H7 (cell line): ENCODE measurements around the gene OXNAD1. TPM values are rescaled to one million over a fixed set of nuclear protein-coding genes. Genes with fewer than 3 reads are reported as not detected.

ENCODE experiments used
- DNase-seq: peaks from one replicate; pipeline ENCODE4 v3.0.0; 2012
- H3K27me3 ChIP-seq: 2 replicates; pipeline ENCODE4 v1.6.0; 2011; ENCODE audit warnings: mild to moderate bottlenecking, low read length; ENCODE audit not compliant: control insufficient read depth, insufficient read depth
- H3K36me3 ChIP-seq: replicated peaks from 2 replicates; pipeline ENCODE4 v1.5.1; 2011; ENCODE audit warnings: low read length; ENCODE audit not compliant: control insufficient read depth, insufficient read depth
- H3K4me3 ChIP-seq: 2 replicates; pipeline ENCODE4 v1.5.1; 2011; ENCODE audit warnings: low read depth, mild to moderate bottlenecking, control low read depth, low read length, moderate library complexity; ENCODE audit not compliant: insufficient read depth
- total RNA-seq: library from RNA; depleted of rRNA; stranded (reverse); fragments of >200 nt; shearing (Covaris generic); gene quantifications from 2 replicates; pipeline ENCODE4 v1.2.3, GENCODE V29; 2014

The OXNAD1 gene
- total RNA-seq, 1 experiment from 2014 or later, result 29.0 TPM

DNA sequence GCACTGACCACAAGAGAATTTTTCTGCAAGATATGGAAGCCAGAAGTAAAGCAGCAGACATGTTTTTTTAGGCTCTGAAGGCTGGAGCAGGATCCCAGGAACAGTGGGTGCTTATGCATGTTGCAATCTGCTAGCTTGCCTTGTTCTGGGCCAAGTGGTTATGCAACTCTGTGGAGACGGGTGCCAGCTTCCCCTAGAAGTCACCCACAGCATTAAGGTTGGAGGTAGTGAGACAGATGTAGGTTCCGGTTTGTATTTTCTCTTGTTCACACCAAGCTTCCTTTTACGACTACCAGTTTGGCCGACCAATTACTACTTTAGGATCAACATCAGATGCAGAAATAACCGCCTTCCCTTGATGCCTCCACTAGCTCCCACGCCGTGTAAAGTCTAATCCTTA, 11.4 kb upstream of the OXNAD1 start:
- H3K4me3 ChIP-seq, result no peak overlapping the region
- no peak for DNase-seq
- no peaks in the 10 kb centered on the region for H3K36me3 ChIP-seq
- H3K27me3 ChIP-seq, result no peaks in the 10 kb centered on the region

DNA sequence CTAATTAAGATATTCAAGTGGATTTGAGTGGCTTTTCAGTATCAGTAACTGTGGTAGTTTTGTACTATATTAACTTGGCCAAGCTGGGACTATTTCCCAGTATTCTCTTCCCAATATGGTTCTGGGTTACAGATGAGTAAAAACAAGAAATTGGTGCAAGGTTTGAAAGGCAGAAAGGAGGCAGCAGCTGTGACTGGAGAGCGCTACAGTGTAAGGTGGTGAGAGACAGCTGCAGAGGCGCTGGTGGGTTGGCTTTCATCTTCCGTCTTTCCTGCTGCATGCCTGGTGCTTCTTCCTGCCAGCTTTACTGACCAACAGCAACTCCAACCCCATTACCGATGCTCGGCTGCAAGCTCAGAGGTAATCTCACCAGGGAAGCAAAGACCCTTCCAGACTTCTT, 10.1 kb upstream of the OXNAD1 start:
- no peak for DNase-seq
- H3K36me3 ChIP-seq, result peaks cover 3% of the 10 kb centered on the region
- no peak overlapping the region for H3K4me3 ChIP-seq
- H3K27me3 ChIP-seq, result no peaks in the 10 kb centered on the region

DNA sequence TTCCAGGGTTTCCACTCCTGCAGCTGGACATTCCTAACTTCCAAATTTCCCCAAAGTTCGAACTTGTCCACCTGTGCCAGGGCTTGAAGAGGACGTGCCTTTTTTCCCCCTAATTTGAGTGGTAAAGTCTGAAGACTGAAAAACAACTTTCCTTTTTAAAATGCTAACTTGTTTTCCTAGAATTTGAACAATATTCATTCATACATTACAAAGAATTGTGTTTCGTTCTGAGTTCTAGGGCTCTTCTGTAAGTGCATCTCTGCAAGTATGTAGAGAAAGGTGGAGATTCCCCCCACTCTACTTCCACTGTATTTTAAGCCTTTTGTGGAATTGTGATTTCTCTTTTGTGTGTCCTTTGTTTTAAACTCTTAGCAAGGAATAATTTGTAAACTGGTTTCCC, 9.7 kb upstream of the OXNAD1 start:
- no peak for DNase-seq
- H3K27me3 ChIP-seq, result no peaks in the 10 kb centered on the region
- no peak overlapping the region for H3K4me3 ChIP-seq
- H3K36me3 ChIP-seq, result peaks cover 4% of the 10 kb centered on the region

DNA sequence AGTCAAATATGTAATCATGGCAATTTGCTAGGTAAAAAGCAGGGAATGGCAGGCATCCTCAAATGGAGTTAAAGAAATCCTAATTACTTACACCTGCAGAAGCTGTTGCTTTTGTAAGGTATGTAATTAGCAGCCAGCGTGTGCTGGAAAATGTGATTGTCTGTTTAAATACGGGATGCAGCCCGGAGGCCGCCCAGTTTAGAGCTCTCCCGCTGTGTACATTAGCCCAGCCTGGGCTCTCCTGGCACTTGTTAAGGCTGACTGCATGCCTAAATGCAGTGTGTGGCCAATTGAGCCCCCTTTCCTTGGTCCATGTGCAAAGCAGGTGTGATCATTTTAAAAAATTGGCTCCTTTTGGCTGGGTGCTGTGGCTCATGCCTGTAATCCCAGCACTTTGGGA, 9.3 kb upstream of the OXNAD1 start:
- H3K27me3 ChIP-seq, result no peaks in the 10 kb centered on the region
- no peak for DNase-seq
- no peak overlapping the region for H3K4me3 ChIP-seq
- peaks cover 4% of the 10 kb centered on the region for H3K36me3 ChIP-seq

DNA sequence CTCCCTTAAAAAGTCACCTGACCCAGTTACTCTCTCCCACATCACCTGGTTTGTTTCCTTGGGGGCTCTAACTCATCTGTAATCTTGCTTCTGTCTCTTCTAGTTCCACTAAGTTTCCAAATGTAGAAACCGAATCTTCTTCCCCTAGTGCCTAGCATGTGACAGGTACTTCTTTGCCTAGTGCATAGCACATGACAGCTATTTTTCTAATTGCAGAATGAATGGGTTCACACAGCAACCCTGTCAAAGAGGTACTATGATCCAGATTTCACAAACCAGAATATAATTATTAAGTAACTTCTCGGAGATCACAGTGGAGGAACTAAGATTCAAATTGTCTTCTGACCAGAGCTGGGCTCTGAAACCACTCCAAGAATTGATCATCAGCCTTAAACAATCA, 7.7 kb upstream of the OXNAD1 start:
- no peak for DNase-seq
- H3K4me3 ChIP-seq, result no peak overlapping the region
- no peaks in the 10 kb centered on the region for H3K27me3 ChIP-seq
- H3K36me3 ChIP-seq, result peaks cover 4% of the 10 kb centered on the region

DNA sequence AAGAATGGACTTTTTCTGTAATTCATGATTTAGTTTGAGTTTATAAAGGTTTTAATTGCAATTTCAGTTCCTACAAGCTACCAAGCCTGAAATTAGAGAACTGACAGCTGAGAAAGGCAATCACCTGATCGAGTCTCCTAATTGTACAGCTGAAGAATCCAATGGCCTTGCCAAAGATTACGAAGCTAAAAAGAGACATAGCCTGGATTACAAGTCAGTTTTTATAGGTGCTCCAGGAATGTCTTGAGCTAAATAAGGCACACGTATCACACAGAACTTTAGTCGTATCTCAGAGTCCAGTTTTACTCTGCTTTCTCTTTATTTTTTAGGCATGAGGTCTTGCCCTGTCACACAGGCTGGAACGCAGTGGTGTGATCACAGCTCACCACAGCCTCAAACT, 6.8 kb upstream of the OXNAD1 start:
- H3K4me3 ChIP-seq, result no peak overlapping the region
- DNase-seq, result no peak
- no peaks in the 10 kb centered on the region for H3K27me3 ChIP-seq
- peaks cover 4% of the 10 kb centered on the region for H3K36me3 ChIP-seq

DNA sequence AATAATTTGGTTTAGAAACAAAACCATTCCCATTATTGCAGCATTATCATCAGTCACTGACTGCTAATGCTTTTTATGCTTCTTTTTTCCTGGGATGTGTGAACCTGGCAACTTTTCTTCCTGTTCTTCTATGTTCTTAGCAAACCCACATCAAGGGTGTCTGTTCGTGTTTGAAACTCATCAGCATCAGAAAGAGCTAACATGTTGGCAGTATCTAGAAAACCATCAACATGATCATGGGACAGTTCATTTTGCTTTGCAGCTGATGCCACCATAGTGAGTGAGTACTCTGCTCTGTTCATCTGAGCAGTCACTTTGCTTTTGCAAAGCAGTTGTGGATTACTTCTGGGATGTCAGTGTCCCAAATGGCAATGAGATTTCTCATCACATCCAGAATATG, 6.1 kb upstream of the OXNAD1 start:
- H3K36me3 ChIP-seq, result peaks cover 4% of the 10 kb centered on the region
- no peak overlapping the region for H3K4me3 ChIP-seq
- no peak for DNase-seq
- H3K27me3 ChIP-seq, result no peaks in the 10 kb centered on the region

DNA sequence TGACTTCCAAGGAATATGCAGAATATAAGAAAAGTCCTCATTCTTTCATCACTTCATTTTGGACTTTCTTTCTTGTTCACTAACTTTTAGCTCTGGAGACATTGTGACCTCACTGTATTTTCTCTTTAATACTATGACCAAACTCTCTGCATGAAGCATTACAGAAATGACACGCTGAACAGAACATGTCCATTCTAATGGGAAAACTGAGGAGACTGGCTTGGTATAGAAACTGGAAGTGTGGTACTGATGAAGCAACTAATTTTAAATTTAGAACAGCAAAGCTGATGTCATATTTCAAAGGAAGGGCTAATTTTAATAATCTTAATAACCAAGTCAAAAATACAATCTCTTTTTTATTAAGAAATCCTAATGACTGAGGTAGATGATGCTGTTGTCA, 5.0 kb upstream of the OXNAD1 start:
- Histone ChIP-seq H3K36me3 (peaks cover 4% of the 10 kb centered on the region), H3K27me3 (no peaks in the 10 kb centered on the region), H3K4me3 (no peak overlapping the region)
- DNase-seq, result no peak

DNA sequence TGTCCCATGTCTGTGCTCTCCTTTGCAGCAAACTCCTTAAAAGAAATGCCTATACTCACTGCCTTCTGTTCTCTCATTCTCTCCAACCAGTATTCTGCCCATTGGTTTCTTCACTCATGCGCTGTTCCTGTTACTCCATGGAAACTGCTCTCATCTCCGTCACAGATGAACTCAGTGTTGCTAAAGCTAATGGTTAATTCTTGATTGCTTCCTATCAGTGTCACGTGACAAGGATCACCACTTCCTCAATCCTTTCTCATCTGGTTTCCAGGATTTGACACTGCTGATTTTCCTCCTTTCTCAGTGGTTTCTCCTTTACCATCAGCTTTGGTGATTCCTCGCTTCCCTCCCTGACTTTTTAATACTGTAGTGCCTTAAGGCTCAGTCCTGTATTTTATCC, 2.8 kb upstream of the OXNAD1 start:
- Histone ChIP-seq H3K36me3 (peaks cover 4% of the 10 kb centered on the region), H3K27me3 (no peaks in the 10 kb centered on the region), H3K4me3 (no peak overlapping the region)
- DNase-seq, result no peak

DNA sequence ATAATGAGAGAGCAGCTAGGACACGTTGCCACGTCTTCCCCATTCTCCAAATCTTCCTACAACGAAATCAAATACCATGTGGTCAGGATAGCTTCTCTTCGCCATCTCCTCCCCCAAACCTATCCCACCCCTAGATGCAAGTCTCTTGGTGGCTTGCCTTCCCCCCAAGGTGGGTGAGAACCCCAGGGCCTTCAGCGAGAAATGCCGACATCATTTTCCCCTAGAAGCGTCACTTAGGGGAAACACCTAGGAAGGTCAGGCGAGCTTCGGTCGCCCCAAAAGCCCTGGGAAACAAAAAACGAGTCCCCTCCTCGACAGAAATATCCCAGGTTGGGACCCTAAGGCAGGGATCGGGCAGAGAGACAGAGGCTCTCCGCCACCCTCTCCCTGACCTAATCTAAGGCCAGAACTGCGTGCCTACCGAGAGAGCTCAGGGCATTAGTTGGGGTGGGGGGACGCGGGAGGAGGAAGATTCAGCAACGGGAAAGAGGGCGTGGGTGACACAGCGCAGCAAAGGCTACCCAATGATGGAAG, 771 bp upstream of the OXNAD1 start:
- H3K4me3 ChIP-seq, result peak overlapping the region; percentile 73
- DNase-seq, result no peak
- no peaks in the 10 kb centered on the region for H3K27me3 ChIP-seq
- peaks cover 4% of the 10 kb centered on the region for H3K36me3 ChIP-seq

DNA sequence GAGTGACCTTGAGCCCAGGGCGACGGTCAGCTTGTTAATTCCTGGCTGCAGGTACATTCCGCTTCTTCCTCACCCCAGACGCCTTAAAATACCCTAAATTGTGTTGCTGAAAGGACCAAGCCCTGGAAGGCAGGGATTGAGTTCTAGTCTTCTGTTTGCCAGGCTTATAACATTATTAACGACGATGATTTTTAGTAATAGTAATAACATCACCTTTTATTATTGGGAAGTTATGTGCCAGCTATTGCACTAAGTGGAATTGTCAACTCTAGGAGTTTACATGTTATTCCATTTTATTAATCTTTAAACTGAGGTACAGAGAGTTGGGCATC, 409 bp downstream of the OXNAD1 start:
- DNase-seq, result no peak
- H3K27me3 ChIP-seq, result no peaks in the 10 kb centered on the region
- no peaks in the 10 kb centered on the region for H3K36me3 ChIP-seq
- peak overlapping the region; percentile 86 for H3K4me3 ChIP-seq

DNA sequence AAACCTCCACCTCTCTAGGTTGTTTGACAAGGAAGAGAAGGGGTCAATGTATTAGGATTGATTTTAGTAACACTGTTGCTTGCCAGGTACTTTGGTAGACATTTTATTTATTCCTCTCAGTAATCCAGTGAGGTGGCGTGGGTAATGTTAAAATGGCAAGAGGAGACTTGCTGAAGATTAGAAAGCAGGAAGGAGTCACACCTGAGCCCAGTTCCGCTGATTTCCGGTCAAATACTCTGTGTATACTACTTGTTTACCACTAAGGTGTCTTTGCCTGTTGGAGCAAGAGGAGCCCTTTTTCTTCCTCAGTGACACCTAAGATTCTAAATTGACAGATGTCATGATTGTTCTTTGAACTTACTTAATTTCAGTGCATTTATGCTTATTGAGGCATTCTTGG, 1.7 kb downstream of the OXNAD1 start:
- no peaks in the 10 kb centered on the region for H3K27me3 ChIP-seq
- no peak overlapping the region for H3K4me3 ChIP-seq
- no peaks in the 10 kb centered on the region; the same call in 1 of the 2 replicates for H3K36me3 ChIP-seq
- DNase-seq, result no peak

DNA sequence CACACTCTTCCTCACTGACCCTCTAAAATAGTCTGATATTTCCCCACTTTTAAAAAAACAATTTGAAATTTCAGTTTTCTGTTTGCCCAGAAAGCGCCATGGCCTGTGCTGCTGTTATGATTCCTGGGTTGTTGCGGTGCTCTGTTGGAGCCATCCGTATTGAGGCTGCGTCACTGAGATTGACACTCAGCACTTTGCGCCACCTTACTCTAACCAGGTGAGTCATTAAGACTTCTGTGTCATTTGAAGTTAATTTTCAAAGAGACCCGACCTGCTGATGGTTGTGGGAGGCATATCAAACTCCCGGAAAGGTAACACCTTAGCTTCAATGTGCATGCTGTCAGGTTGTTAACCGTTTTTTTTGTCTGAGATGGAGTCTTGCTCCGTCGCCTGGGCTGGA, 5.8 kb downstream of the OXNAD1 start:
- Histone ChIP-seq H3K27me3 (no peaks in the 10 kb centered on the region), H3K36me3 (peaks cover 2% of the 10 kb centered on the region), H3K4me3 (no peak overlapping the region)
- no peak for DNase-seq

DNA sequence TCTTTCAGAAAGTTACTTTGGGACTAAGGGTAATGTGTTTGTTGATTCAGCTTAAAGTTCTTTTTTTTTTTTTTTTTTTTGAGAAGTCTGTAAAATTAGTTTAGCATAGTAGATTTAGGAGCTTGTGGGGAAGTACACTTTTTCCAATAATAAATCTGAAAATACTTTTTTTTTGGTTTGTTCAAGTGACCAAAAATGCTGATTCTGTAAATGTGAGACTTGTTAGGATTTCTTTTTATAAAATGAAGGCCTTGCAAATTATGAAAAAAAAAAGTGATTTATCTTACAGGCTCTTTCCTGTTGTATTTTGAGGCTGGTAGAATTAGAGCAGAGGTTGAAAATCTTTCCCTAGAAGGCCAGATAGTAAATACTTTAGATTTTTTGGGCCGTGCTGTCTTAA, 7.6 kb downstream of the OXNAD1 start:
- H3K36me3 ChIP-seq, result peaks cover 5% of the 10 kb centered on the region
- no peak overlapping the region for H3K4me3 ChIP-seq
- no peak for DNase-seq
- H3K27me3 ChIP-seq, result no peaks in the 10 kb centered on the region

DNA sequence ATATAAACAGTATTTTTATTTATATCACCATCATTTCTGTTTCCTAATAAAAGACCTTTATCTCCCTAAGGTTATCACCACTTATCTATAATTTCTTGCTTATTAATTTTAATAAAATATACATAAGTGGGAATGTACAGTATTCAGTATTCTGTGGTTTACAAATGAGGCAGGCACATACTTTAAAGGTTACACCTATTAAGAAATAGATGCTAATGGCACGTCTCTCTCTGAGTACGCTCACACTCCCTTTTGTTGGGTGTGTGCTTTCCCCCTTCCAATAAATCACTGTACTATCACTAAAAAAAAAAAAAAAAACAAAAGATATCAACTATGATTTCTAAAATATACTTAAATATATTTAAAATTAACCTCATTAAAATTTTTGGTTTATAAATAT, 8.9 kb downstream of the OXNAD1 start:
- Histone ChIP-seq H3K27me3 (no peaks in the 10 kb centered on the region), H3K36me3 (peaks cover 7% of the 10 kb centered on the region)
- DNase-seq, result no peak

DNA sequence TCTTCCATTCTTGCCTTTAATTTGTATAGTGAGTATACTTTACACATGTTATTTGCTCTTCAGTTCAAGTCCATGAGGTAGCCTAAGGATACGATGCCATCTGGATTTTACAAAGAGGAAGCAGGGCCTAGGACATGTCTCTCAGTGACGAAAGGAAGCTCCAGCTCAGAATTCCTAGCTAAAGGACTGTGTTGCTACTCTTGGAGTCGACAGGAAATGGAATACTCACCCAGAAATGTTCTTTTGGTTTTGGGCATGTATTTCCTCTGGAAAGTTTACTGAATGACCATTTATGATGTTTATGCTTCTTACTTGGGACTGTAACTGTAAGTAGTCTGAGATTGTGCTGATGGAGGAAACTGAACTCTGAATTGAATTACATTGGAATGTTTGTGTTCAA, 12.5 kb downstream of the OXNAD1 start:
- H3K36me3 ChIP-seq, result peaks cover 8% of the 10 kb centered on the region
- no peaks in the 10 kb centered on the region for H3K27me3 ChIP-seq
- H3K4me3 ChIP-seq, result no peak overlapping the region
- DNase-seq, result no peak

More for the DNA sequence above, 8.9 kb downstream of the OXNAD1 start:
- H3K4me3 ChIP-seq, result no peak overlapping the region
